Stimulated activated CD8-positive, alpha-beta memory T cell treated with anti-CD3 and anti-CD28 coated beads, Interleukin-15, amount 100 ng/mL, for 48 hours (primary cell): Measurements from ENCODE around the gene GOLT1B.

Experiments
- DNase-seq, 2 donors: peaks; one replicate each; pipeline ENCODE4 v3.0.0-alpha.2; 2020; ENCODE audit warnings: low read depth in 2 of 2

The GOLT1B gene

GRCh38 chr12:21566223-21566906, 64.8 kb downstream of the GOLT1B start:
- no peak for DNase-seq

GRCh38 chr12:21566907-21567394, 65.4 kb downstream of the GOLT1B start:
- no peak for DNase-seq
